HG03196 (cell line): ENCODE measurements around the gene PAEP.
"Not testable (repeated sequence)": the region's sequence is repeated elsewhere in the genome, so short reads cannot be mapped to it uniquely, and the experiment has no call there.

Source experiments
- ATAC-seq: cut with Tn5 transposase; IDR thresholded peaks from one replicate; pipeline ENCODE4 v1.9.1; 2021; ENCODE audit not compliant: unreplicated experiment

Gene PAEP

GRCh38 chr9:135525241-135526088 lies 36.1 kb upstream of the PAEP start:
- no peak for ATAC-seq

- no peak for ATAC-seq
Observed at GRCh38 chr9:135526089-135526729, 35.3 kb upstream of the PAEP start.

GRCh38 chr9:135526730-135527571 lies 34.6 kb upstream of the PAEP start:
- ATAC-seq, result no peak

- ATAC-seq, result not testable (repeated sequence)
Observed at GRCh38 chr9:135528842-135529435, 32.6 kb upstream of the PAEP start.

GRCh38 chr9:135530146-135530545 lies 31.4 kb upstream of the PAEP start:
- ATAC-seq, result no peak

GRCh38 chr9:135531096-135531495 lies 30.5 kb upstream of the PAEP start:
- ATAC-seq, result no peak

- ATAC-seq, result no peak
Observed at GRCh38 chr9:135533113-135533512, 28.4 kb upstream of the PAEP start.

GRCh38 chr9:135533674-135534073 lies 27.9 kb upstream of the PAEP start:
- no peak for ATAC-seq

- ATAC-seq, result not testable (repeated sequence)
Observed at GRCh38 chr9:135534192-135534711, 27.3 kb upstream of the PAEP start.

GRCh38 chr9:135534826-135535225 lies 26.7 kb upstream of the PAEP start:
- not testable (repeated sequence) for ATAC-seq

GRCh38 chr9:135535631-135536030 lies 25.9 kb upstream of the PAEP start:
- not testable (repeated sequence) for ATAC-seq

- ATAC-seq, result no peak
Observed at GRCh38 chr9:135536216-135536615, 25.3 kb upstream of the PAEP start.

GRCh38 chr9:135543262-135543894 lies 18.2 kb upstream of the PAEP start:
- ATAC-seq, result not testable (repeated sequence)

GRCh38 chr9:135544981-135545635 lies 16.4 kb upstream of the PAEP start:
- no peak for ATAC-seq

GRCh38 chr9:135545646-135546176 lies 15.8 kb upstream of the PAEP start, which contains the start of gene OBP2A:
Gene OBP2A (plus strand): TSS chr9:135546126. CDS start chr9:135546181, 55 bp downstream.
- ATAC-seq, result not testable (repeated sequence)

- not testable (repeated sequence) for ATAC-seq
Observed at GRCh38 chr9:135546792-135547617, 14.6 kb upstream of the PAEP start.

GRCh38 chr9:135547756-135548736 lies 13.5 kb upstream of the PAEP start:
- no peak for ATAC-seq
